Fibroblast of lung (primary cell): Measurements from ENCODE around the gene SCYL1.

Experiments
- CTCF ChIP-seq, 2 donors: IDR thresholded peaks in 1 of 2; conservative IDR thresholded peaks in 1 of 2; 1 replicate in 1 of 2; 2 replicates in 1 of 2; pipeline ENCODE4 v1.5.1; 2011 to 2012; ENCODE audit warnings: low read length in 2 of 2, control low read depth in 1 of 2, inconsistent platforms in 1 of 2, low read depth in 1 of 2, mild to moderate bottlenecking in 1 of 2
- EZH2 ChIP-seq: IDR thresholded peaks from 2 replicates; pipeline ENCODE4 v1.5.1; 2012; ENCODE audit warnings: low read length, control low read depth, mild to moderate bottlenecking; ENCODE audit errors: missing control alignments

GRCh38 chr11:65479184-65480145 is 45.4 kb upstream of the SCYL1 start:
- peak; percentile 41 to 60 for TF ChIP-seq CTCF (conservative IDR thresholded peaks at IDR 0.05 in 1 of 2, IDR thresholded peaks at IDR 0.05 in 1 of 2; ENCODE audit: low read depth in 1 of 2, low read length in 2 of 2)
- TF ChIP-seq EZH2, result no peak
